ENCODE measurements around the gene CHD9NB.

The CHD9NB gene

DNA sequence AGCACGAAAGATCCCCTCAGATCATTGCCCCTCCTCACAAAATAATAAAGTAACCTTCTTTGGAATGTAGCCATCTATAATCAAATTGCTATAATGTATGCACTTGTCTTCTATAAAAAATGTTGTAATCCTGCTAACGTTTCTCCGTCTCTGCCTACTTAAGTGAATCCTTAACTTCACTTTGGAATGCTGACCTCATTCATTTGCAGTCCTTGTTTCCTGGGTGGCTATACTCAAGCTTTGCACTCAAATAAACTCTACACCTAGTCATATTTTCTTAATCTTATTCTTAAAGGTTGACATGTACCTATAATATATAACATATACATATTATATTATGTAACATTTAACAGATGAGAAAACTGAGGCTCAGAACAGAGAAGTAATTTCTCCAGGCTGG, 22.7 kb downstream of the CHD9NB start:
- DNase-seq (ENCODE audit: low read depth): no peak

DNA sequence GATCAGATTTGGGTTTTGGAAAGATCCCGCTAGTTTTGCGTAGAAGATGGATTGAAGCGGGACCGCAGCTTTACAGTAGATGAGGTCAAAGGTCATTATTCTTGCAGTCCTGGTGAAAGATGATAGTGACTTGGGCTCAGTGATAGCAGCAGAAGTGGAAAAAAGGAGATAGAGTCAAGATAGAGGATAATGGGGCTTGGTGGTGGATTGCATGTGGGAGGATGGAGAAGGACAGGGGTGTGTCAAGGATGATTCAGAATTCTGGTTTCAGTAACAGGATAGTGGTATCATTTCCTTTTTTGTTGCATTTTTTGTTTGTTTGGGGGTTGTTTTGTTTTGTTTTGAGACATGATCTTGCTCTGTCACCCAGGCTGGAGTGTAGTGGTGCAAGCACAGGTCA, 28.7 kb downstream of the CHD9NB start:
- no peak for DNase-seq (ENCODE audit: low read depth)

DNA sequence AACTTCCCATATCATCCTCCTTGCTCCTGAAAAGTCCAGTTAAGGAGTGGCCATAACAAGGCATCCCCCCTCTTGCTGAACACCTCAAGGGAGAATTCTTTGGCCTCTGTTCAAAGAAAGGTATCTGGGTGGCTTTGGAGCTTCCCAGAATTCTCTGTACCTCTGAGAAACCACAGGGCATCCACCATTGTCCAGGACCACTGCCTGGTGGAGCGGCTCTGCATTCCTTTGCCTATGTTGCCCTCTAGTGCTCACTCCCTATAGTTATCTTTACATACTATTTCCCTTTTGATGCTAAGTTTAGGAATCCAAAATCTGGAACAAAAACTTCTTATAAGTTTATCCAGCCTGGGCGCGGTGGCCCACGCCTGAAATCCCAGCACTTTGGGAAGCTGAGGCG, 30.3 kb downstream of the CHD9NB start:
- DNase-seq (ENCODE audit: low read depth): no peak

DNA sequence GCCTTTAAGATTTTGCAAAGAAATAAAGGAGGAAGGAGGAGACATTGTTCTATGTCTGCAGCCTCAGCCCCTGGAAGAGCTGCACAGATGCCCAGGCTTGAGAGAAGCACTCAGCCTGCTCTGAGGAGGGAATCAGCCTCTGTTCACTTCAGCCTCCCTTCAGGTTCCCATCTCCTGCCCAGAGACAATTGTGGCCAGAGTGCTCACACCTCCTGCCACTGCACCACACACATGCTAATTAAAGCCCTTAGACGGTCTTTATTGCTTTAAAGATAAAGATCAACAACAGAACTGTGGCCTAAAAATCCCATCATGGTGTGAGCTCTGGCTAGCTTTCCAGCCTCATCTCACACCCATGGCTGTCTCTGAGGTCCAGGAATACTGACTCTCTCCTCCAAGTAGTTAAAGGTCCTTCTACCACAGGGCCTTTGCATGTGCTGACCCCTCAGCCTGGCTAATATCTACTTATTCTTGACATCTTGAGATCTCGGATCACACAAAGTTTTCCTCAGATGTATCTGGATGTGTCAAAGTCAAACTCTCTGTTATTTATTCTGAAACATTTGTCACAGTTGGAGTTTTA, 33.8 kb downstream of the CHD9NB start:
- no peak for DNase-seq (ENCODE audit: low read depth)

DNA sequence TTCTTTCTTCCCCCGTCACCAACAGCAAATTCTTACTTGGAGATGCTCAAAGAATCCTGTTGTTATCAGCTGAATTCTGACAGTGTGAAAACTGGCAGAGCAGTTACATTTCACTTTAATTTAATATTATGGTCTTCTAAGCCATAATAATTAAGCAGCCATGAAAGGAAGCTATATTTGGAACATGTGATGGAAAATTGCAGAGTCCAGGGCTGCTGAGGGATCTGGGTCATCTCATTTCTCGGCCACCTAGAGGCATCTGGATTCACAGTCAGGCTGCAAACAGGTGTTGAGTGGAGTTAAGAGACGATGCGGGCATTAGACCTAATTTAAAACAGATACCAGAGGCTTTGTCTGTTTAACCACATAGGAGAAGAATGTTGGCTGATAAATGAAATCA, 38.4 kb downstream of the CHD9NB start:
- no peak for DNase-seq (ENCODE audit: low read depth)

DNA sequence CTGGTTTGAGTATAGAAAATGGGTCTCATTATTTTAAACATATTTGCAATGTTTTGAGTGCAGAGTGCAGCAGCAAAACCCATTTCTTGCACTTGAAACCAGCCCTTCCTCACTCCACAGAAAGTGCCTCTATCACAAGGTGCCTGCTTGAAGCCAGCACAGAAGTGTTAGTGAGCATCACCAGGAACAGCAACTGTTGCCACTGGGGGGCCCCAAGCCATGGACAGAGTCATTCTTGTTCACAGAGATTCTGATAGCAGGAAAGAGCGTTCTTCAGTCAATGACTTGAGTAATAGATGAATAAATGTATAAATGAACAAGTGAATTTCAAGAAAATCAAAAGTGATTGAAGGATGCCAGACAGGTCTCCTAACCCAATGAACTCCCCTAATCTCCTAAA, 45.6 kb downstream of the CHD9NB start:
- no peak for DNase-seq (ENCODE audit: low read depth)

DNA sequence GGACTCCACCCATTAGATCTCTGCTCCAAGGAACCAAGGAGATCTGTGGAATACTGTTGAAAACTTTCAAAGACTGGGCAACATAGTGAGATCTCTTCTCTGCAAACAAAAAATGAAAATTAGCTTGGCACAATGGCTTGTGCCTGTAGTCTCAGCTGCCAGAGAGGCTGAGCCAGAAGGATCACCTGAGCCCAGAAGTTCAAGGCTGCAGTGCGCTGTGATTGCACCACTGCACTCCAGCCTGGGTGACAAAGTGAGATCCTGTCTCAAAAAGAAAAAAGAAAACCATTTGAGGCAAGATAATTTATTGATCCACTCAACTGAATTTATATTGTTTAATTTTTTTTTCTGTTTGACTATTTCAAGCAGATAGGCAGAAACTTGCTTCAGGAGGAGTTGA, 54.8 kb downstream of the CHD9NB start:
- no peak for DNase-seq (ENCODE audit: low read depth)

DNA sequence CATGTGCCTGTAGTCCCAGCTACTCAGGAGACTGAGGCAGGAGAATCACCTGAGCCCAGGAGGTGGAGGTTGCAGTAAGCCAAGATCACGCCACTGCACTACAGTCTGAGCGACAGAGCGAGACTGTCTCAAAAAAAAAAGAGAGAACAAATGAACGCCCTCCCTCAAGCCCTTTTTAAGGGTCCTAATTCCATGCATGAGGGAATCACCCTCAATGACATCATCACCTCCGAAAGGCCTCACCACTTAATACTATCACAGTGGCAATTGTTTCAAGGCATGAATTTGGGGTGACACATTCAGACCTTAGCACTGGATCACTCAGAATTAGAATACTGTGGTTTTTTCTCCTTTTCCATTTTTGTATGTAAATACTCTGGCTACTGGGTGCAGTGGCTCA, 57.8 kb downstream of the CHD9NB start:
- no peak for DNase-seq (ENCODE audit: low read depth)

DNA sequence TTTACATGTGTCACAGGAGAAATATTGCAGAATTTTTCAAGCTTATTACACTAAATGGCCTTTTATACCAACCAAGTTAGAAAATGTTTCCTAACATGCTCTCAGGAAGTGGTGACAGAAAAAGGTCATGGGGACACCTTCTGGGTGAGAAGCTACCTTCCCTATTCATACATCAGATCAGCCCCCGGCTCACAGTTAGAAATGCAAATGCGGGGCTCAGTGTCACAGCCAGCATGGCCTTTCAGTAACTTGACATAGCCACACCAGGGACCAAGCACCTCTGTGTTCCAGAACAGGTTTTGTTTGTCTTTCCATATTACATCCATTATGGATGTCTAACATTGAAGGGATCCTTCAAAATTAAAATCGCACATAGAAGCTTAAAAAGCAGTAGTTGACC, 59.5 kb downstream of the CHD9NB start:
- no peak for DNase-seq (ENCODE audit: low read depth)

DNA sequence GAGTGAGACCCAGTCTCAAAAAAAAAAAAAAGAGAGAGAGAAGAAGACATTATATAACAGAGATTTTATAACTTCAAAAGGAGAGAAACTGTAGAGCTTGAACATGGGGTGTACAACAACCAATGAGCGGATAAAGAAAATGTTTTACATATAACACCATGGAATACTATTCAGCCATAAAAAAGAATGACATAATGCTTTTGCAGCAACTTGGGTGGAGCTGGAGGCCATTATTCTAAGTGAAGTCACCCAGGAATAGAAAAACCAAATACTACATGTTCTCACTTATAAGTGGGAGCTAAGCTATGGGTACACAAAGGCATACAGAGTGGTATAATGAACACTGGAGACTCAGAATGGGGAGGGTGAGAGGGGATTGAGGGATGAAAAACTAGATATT, 61.1 kb downstream of the CHD9NB start:
- no peak for DNase-seq (ENCODE audit: low read depth)

Measured in non-pigmented ciliary epithelial cell (primary cell).